ENCODE results near the gene ZNF503.

Gene ZNF503, protein sequence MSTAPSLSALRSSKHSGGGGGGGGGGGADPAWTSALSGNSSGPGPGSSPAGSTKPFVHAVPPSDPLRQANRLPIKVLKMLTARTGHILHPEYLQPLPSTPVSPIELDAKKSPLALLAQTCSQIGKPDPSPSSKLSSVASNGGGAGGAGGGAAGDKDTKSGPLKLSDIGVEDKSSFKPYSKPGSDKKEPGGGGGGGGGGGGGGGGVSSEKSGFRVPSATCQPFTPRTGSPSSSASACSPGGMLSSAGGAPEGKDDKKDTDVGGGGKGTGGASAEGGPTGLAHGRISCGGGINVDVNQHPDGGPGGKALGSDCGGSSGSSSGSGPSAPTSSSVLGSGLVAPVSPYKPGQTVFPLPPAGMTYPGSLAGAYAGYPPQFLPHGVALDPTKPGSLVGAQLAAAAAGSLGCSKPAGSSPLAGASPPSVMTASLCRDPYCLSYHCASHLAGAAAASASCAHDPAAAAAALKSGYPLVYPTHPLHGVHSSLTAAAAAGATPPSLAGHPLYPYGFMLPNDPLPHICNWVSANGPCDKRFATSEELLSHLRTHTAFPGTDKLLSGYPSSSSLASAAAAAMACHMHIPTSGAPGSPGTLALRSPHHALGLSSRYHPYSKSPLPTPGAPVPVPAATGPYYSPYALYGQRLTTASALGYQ

DNA sequence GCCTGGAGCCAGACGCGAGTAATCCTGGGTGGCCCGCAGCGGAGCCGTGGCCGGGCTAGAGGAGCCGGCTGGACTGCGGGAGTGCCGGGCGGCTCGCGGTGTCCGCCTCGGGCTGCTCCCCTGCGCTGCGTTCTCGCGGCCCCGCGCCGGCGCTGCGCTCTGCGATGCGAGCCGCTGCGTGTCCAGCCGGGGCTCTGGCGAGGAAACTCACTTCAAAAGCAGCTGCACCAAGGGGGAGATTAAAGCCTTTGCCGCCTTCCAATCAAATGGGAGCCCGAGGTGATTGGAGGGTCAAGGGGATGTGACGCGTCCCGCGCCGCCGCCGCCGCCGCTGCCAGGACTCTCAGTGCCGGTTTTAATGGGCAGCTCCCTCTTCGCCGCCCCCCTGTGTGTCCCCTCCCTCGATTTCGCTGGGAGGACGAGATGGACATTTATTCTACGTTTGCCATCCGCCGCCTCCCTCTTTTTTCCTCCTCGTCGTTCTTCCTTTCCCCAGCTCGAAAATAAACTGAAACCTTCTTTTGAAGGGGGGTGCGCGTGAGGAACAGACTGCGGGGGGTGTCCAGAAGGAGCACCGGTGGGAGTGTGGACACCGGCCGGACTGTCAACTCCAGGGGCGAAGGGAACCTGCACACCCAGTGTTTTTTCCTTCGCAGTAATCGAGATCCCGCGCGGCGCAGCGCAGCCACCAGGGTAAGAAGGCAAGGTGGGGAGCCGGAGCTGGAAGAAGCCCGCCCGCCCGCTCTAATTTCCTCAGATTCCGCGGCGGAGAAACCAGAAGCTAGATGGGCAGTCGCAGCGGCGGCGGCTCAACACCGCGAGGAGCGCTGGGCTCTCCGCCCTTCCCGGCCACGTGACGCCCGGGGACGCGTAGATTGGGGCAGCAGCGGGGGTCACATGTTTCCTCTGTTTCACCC lies at the start of gene ZNF503:
Gene ZNF503, minus strand, starts transcription at position 196 of the 917 bp plus-strand sequence. CDS start 345 bp downstream, outside the sequence.
- DNase-seq: no peak

DNA sequence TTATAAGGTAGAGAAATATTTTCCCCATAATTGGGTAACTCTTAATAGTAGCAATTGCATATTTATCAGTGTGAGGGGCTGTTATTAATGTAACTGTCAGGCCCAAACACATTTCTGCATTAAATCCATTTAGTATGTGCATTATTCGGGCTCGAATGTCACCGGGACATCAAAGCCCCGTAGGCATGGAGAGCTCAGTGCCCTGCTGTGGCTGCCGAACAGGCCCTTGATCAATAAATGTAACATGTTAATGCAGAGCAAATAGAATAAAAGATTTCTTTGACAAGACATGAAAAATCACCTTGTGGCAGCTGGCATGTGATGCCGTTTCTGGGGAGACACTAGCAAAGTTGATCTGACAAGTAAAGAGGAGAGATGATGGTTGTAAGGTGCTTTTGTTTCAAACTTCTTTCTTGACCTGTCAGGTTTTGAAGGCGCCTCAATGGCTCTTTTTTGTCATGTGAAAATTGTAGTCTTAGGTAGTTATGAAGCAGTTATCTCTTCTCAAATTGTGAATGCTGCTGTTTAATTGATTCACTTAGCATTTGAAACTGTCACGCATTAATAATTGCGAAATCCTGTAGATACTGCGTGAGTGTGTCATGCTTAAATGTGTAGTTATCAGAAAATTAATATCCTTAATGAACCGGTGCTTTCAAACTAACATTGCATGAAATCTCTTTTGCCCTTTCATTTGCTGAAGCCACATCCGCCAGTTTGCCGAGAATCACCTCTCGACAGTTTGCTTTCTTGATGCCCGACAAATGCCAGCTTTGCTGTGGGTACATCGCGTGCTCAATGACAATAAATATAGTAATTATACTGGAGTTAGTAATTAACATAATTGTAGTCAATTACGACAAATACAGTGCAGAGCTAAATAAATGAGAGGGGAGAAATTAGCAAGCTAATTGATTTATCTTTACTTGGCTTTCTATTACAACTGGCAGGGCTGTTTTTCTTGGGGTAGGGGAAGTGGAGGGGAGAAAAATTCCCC lies 49.4 kb upstream of the ZNF503 start:
- DNase-seq: no peak

DNA sequence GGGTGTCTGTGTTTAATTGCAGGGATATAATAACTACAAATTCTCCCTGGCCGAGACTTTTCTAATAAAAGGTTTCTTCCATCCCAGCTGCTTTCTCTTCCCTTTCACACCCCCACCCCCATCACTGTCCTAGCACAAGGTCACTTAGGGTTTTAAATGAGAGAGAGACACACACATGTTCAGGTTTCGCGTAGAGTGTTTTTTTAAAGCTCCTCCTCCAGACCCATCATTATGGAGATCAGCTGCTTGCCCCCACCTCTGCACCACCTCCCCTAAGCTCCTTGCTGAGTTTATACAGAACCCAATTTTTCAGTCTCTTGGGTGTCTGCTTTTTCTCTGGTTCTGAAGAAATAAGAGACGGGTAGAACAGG lies 48.5 kb upstream of the ZNF503 start:
- DNase-seq: no peak

DNA sequence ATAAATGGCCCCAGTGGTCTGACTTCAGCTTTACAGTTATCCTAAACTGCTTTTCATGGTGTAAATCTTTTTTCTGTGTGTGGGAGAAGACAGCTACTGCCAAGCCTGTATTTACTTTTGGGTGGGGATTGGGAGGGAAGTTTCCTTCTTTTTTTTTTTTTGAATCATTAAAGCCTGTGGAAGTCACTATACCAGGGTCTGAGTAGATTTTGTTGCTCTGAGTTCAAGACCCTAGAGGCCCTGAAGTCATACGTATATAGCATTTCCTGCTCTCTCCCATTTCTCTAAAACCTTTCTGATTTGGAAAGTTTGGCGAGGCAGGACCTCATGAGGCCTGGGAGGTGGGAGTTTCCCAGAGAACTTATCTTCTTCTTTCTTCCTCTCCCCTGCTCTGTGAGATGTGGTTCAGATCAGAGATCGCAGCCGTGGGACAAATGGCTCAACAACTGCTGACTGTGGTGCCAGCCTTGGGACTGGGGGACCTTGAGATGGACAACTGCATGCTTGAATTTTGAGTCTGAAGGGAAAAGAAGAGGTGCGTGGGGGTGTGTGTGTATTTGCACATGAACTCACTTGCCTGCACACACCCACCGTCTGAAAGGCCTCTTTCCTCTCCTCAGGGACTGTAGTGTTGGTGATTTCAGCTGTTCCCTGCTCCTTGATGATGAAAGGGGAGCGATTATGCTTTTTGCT lies 48.0 kb upstream of the ZNF503 start:
- no peak for DNase-seq

DNA sequence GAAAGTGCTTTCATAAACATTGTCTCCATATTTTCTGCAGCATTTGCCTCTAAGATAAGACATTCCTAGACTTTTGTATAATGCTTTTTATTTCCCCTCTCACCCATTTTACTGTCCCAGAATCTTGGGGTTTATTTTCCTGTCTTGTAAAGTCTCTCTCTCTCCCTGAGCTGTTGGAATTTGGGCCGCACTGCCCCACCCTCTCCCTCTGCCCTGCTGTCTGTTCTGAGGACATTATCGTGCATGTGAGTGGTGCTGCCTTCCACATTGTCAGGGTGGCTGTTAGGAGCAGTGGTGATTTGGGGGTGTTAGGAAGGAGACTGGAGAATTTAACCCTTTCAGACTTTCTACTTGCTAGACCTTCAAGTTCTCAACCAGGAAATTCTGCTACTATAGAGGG lies 46.6 kb upstream of the ZNF503 start:
- DNase-seq: no peak

DNA sequence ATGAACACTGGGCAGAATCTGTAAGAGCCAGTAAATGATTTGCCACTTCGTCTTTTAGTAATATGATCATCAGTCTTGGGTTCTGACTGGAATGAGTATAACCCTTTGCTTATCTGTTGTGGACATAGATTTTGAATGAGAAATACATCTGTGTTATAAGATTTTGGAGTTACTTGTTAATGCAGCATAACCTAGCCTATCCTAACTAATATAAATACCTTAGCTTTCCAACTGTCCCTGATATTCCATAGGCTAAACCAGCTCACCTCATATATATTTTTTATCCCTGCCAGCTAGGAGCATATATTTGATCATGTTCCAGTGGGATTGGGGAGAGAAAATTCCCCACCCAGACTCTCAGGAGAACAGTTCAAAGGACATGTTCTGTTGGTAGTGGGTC lies 44.9 kb upstream of the ZNF503 start:
- DNase-seq: no peak

DNA sequence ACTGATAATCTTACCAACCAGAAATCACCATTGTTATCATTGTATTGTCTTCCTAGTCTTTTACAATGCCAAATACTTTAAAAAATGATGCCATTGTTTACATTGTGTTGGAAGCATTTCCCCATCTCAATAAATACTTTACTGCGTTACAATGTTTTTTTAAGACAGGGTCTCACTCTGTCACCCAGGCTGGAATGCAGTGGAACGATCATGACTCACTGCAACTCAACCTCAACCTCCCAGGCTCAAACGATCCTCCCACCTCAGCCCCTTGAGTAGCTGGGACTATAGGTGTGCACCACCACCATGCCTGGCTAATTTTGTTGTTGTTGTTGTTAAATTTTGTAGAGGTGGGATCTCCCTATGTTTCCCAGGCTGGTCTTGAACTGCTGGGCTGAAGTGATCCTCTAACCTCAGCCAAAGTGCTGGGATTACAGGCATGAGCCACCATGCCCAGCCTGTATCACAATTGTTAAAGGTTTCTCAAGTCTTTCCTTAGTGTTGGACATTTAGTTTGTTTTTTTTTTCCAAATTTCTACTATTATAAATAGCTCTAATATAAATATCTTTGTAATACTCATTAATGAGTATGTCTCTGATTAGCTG lies 43.3 kb upstream of the ZNF503 start:
- no peak for DNase-seq

DNA sequence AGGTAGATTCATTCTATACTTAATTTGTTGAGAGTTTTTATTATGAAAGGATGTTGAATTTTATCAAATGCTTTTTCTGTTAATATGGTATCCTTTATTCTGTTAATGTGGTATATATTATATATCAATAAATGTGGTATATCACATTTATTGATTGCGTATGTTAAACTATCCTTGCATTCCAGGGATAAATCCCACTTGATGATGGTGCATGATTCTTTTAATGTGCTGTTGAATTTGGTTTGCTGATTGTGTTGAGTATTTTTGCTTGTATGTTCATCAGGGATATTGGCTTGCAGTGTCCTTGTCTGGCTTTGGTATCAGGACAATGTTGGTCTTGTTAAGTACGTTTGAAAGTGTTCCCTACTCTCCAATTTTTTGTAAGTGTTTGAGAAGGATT lies 41.8 kb upstream of the ZNF503 start:
- DNase-seq: no peak

DNA sequence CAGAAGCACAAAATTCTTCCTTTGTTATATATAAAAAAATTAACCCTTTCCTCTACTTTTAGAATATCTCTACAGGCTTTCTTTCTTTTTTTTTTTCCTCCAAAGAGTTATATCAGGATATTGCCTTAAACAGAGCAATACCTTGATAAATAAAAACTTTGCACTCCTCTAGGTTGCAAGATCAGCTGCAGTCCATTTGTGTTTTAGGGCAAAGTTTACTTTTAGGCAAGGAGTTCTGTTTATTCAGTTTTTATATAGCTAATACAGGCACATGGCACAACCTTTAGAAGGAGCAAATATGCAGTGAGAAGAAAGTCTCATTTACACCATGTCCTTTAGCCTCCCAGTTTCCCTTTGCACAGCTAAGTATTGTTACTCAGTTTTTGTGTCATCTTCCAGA lies 40.1 kb upstream of the ZNF503 start:
- no peak for DNase-seq

DNA sequence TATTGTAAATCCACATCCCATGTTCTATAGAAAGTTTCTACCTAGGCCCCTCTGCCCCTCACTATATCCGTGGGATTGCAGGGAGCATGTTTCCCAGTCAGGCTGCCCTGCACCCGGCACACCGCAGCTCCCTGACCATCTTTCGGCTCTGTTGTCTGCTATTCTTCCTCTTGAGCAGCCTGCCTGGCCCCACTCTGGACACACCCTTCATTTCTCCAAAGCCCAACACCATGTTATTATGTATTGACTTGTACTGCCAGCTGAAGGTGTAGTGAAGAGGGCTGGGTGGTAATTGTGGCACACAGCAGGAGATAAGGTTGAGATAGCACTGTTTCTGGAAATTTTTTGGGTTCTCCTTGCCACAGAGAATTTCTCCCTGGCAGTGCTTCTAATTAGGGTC lies 39.6 kb upstream of the ZNF503 start:
- DNase-seq: no peak

DNA sequence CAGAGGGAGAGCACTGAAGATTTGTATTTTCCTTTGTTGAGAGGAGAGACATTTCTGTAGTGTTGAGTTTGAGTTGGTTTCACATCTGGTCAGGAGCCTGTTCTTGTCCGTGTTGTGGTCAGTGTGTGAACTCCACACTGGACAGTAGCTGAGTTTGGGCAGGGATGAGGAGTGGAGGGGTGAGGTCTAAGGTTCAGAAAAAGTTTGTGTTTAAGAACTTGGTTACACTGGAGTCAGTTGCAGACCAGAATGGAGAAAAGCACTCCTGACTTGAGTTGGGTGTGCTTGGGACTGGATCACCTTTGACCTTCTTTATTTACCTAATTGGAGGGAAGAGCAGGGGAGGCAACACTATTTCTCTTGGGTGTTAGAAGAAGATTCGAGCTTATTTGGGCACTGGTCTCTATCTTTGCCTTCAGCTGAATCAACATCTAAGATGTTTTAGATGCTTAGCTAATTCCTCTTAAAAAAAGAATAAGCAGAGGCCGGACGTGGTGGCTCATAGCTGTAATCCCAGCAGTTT lies 38.8 kb upstream of the ZNF503 start:
- no peak for DNase-seq

DNA sequence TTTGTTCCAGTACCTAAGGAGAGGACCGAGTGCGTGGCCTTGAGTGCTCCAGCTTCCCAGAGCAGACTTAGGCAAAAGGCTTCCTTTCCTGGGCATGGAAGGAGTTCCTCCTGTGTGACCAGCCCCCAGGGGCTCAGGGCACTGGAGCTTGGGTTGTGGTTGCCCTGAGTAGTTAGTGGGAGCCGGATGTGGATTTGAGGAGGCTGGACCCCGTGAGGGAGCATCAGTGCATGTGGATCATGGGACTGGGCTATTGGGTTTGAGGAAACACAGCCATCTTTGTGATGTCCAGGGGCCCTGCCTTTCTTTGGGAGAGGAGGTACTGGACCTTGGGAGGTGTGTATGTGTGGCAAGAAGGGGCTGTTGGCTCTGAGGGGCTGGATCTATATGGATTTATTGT lies 38.2 kb upstream of the ZNF503 start:
- DNase-seq: no peak

DNA sequence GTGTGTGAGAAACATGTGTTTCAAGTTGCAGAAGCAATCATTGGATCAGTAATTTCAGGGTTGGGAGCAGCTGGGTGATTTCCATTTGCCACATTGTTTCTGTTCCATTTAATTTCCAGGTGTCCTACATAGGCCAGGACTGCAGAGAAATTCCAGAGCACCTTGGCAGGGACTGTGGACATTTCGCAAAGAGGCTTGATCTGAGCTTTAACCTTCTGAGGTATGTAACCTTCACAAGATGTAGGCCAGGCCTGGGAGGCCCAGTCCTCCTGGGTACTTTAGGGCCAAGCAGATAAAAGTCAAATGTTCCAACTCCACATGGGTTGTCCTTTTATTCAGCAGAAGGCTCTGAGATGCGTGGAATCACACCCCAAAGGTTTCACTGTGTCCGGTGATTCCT lies 36.7 kb upstream of the ZNF503 start:
- DNase-seq: no peak

DNA sequence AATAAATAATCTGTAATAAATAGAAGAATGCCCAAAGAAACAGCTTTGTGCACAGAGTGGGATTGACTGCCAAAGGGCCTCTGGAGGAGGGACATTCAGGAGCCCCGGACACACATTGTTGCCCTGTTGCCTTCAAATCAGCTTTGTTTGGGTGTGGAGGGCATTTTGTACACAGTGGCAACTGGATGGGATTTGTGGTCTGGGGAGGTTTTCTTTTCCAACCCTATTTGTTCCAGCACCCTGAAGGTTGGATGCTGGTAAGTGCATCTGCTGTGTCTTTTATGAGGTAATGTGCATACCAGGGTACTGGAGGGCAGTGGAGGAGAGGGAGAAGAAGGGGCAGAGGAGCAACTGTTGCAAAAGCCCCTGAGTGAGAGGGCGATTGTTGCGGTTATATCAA lies 36.1 kb upstream of the ZNF503 start:
- DNase-seq: no peak

DNA sequence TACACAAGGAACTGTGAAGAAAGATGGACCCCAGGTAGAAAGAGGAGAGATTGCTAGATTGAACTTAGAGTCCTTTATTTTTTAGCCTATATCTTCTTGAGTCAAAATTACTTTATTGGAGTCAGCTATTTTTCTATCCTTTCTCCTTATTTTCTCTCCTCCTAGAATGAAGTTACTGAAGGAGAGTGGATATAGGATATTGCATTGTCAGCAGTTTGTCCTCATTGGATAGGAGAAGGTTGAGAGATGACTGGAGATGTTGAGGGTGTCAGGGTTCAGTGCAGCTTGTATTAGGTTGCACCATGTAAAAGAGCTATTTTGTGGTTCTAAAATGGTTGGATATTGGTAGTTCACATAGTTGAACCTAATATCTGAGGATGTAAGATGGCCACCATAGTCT lies 35.3 kb upstream of the ZNF503 start:
- no peak for DNase-seq

DNA sequence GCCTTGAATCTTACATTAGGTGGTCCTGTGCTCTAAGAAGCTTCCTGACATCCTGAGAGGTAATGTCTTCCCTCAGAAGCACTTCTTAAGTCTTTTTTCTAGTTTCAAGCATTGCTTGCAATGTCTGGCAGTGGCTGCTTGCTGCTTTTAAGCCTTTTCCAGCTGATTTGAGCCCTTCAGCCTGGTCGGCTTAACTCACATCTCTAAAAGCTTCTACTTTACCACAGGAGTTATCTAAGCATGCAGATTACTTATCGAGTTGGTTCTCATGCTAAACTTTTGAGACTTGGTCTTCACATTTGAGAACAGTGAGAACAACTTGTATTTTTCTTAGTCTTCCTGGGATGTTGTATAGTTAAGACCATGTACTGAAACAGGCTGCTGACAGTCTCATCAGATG lies 33.7 kb upstream of the ZNF503 start:
- no peak for DNase-seq

DNA sequence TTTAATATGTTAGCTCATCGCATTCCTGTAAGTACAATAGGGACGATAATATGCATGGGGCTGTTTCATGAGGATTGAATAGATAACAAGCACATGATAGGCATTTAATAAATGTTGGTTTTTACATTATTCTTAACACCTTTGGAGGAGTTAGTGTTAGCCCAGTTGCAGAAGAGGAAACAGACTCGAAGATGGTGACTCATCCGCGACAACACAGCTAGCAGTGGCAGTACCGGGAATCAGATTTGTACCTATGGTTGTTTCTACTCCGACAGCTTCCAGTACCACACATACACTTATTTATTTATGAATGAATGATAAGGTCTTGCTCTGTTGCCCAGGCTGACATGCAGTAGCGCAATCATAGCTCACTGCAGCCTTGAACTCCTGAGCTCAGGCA lies 32.7 kb upstream of the ZNF503 start:
- DNase-seq: no peak

DNA sequence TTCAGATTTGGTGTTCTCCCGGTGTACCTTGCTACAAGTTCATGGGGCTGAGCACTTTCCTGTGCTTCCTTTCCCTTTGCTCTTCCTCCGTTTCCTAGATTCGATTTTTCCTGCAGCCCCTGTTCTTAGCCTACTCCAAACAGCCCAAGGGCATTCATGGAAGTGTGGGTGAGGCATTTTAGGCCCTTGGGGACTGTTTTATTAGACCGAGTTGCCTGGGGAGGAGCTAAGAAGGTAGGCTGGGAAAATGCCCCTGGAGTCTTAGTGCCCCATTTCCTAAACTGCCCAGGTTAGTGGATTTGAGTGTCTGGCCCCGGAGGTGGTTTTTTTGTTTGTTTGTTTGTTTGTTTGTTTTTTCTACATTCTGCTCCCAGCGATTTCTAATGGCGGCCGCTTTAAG lies 31.7 kb upstream of the ZNF503 start:
- DNase-seq: peak; percentile 14

DNA sequence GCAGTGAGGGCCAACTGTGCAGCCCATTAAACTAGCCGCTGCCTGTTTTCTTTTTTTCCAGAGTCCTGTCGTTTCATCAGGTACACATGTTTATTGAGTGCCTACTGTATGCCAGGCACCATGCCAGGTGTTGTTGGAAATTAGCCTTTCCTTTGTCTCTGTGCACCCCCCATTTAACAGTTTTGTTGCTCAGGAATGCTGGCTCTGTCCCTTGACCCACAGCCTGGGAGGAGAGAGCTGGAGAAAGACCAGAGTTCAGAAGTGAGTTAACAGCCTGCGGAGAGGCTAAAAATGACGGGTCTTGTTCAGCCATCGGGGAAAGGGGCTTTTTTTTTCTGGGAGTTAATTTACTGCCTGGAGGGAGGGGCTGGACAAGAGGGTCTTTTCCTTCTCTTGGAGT lies 31.2 kb upstream of the ZNF503 start:
- DNase-seq: no peak

DNA sequence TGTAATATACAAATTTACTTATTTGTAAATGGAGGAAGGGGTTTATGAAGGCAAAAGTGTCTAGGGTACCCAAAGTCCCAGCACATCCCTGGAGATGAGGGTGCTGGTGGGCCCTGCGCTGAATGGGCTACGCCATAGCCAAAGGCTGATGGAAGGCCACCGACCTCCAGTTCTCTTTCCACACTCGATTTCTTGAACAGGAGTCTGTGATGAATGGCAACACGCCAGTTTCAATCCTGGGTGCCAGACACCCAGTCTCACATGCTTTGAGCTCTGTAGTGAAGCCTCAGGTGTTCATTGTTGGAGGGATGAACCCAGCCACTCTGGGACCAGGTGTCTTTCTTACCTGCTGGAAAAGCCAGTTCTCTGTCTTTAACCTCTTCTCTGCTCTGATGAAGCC lies 30.6 kb upstream of the ZNF503 start:
- peak; percentile 19 for DNase-seq
